ENCODE measurements around the gene HM13.
A peak's percentile ranks its signal among the peaks of the same experiment; 100 is the strongest.

Gene HM13

GRCh38 chr20:31562241-31562640 is 48.0 kb downstream of the HM13 start:
- H3K4me1 ChIP-seq: peaks cover 0 to 29% (median 23%) of the 10 kb centered on the region in 4 donors
- intact Hi-C loops (cut with DNase I; ENCODE audit: low total_unique reads): loop anchor here (2.0 to 10.0 kb wide), 2 partner anchors 51 to 163 kb away; partner anchors contain the start of gene BCL2L1

GRCh38 chr20:31564284-31564683 is 50.0 kb downstream of the HM13 start:
- intact Hi-C loops (cut with DNase I; ENCODE audit: low total_unique reads): loop anchor here (10.0 kb wide), 1 partner anchor 161 kb away; the partner anchor contains the start of gene BCL2L1
- peaks cover 0 to 42% (median 29%) of the 10 kb centered on the region in 4 donors for H3K4me1 ChIP-seq
- no peak for TF ChIP-seq CTCF (IDR thresholded peaks at IDR 0.05)
- peaks cover 28 to 64% (median 47%) of the 10 kb centered on the region in 3 donors for H3K36me3 ChIP-seq
- DNase-seq: no peak
- H3K27me3 ChIP-seq: no peaks in the 10 kb centered on the region
- no peaks in the 10 kb centered on the region for H3K9me3 ChIP-seq
- no peak overlapping the region for H3K4me3 ChIP-seq
- no peak overlapping the region for H3K27ac ChIP-seq

More at GRCh38 chr20:31562241-31562640, 48.0 kb downstream of the HM13 start:
- DNase-seq: no peak
- no peak for TF ChIP-seq CTCF (IDR thresholded peaks at IDR 0.05)
- peaks cover 28 to 56% (median 52%) of the 10 kb centered on the region in 3 donors for H3K36me3 ChIP-seq
- no peaks in the 10 kb centered on the region for H3K27me3 ChIP-seq
- no peak overlapping the region for H3K4me3 ChIP-seq
- H3K9me3 ChIP-seq: no peaks in the 10 kb centered on the region
- peak overlapping the region; percentile 29 to 75 for H3K27ac ChIP-seq

- Histone ChIP-seq H3K27ac (no peak overlapping the region), H3K4me1 (peaks cover 0 to 40% (median 22%) of the 10 kb centered on the region in 4 donors), H3K27me3 (no peaks in the 10 kb centered on the region), H3K36me3 (peaks cover 28 to 64% (median 43%) of the 10 kb centered on the region in 3 donors), H3K9me3 (no peaks in the 10 kb centered on the region), H3K4me3 (no peak overlapping the region)
- no peak for DNase-seq
- intact Hi-C loops (cut with DNase I; ENCODE audit: low total_unique reads): loop anchor here (10.0 kb wide), 1 partner anchor 159 kb away; the partner anchor contains the start of gene BCL2L1
- TF ChIP-seq CTCF (IDR thresholded peaks at IDR 0.05): no peak
Measured at GRCh38 chr20:31565699-31566318, 51.6 kb downstream of the HM13 start.

GRCh38 chr20:31566319-31566657 is 52.0 kb downstream of the HM13 start:
- Histone ChIP-seq H3K4me3 (no peak overlapping the region), H3K4me1 (peaks cover 0 to 36% (median 17%) of the 10 kb centered on the region in 4 donors), H3K27ac (no peak overlapping the region), H3K27me3 (no peaks in the 10 kb centered on the region), H3K9me3 (no peaks in the 10 kb centered on the region), H3K36me3 (peaks cover 28 to 63% (median 42%) of the 10 kb centered on the region in 3 donors)
- no peak for DNase-seq
- intact Hi-C loops (cut with DNase I; ENCODE audit: low total_unique reads): loop anchor here (10.0 kb wide), 1 partner anchor 159 kb away; the partner anchor contains the start of gene BCL2L1
- no peak for TF ChIP-seq CTCF (IDR thresholded peaks at IDR 0.05)

- peaks cover 24 to 58% (median 37%) of the 10 kb centered on the region in 3 donors for H3K36me3 ChIP-seq
- peaks cover 0 to 35% (median 17%) of the 10 kb centered on the region in 4 donors for H3K4me1 ChIP-seq
- DNase-seq: no peak
- intact Hi-C loops (cut with DNase I; ENCODE audit: low total_unique reads): loop anchor here (10.0 kb wide), 1 partner anchor 158 kb away; the partner anchor contains the start of gene BCL2L1
- TF ChIP-seq CTCF (IDR thresholded peaks at IDR 0.05): no peak
- no peaks in the 10 kb centered on the region for H3K27me3 ChIP-seq
- no peaks in the 10 kb centered on the region for H3K9me3 ChIP-seq
- H3K27ac ChIP-seq: no peak overlapping the region
- H3K4me3 ChIP-seq: no peak overlapping the region
Measured at GRCh38 chr20:31566658-31567379, 52.6 kb downstream of the HM13 start.

All from tibial artery (tissue), 4 donors.